ENCODE data around the gene CPEB4. TPM values are rescaled to one million over a fixed set of nuclear protein-coding genes. Genes with fewer than 3 reads are reported as not detected.
A peak's percentile ranks its signal among the peaks of the same experiment; 100 is the strongest.

Gene CPEB4
- total RNA-seq, 1 donor from 2014 or later: 32.4 TPM

DNA sequence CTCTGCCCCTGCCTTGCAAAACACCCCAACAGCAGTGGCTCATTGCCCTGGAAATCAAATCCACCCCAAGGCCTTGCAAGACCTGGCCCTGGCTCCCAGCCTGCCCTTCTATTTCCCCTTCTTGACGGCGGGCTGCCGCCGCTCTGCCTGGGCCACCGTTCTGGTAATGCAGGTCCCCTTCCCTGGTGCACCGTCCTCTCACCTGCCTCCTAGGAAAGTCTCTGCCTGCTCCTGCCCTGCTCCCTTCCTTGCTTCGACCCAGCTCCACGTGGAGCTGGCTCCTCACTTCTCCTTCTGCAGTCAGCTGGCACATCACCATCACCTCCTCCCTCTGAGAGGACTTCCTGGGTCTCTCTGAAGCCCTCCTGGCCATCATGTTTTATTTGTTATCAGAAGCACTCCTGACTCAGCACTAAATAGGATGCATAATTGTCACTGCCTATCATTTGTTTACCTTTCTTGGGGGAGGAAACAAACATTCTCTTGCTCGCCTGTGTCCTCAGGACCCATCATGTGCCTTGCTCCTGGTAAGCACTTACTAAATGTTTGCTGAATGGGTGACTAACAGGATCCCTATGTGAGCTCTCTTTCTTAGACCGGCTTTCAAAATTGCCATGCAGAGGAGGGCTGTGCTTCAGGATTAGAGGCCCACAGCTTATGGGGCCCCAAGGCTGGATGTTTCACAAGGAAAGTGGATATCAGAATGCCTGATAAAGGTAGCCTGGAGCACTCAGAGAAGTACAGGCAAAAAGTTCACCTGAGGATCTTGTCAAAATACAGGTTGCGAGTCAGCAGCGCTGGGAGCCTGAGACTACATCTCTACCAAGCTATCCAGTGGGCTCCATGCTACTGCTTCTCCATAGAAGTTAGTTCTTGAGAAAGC lies 81.3 kb downstream of the CPEB4 start:
- H3K4me3 ChIP-seq (ENCODE audit: low read length in 3 of 3): no peak overlapping the region
- no peaks in the 10 kb centered on the region for H3K9me3 ChIP-seq (ENCODE audit: control insufficient read depth in 3 of 3, low read length in 3 of 3)
- H3K36me3 ChIP-seq (ENCODE audit: control insufficient read depth in 3 of 3, insufficient read depth in 3 of 3, low read length in 3 of 3): no peaks in the 10 kb centered on the region
- no peak overlapping the region for H3K27ac ChIP-seq (ENCODE audit: low read depth, low read length)
- H3K9ac ChIP-seq (ENCODE audit: low read depth in 1 of 3, low read length in 3 of 3): no peak overlapping the region
- H3K4me1 ChIP-seq (ENCODE audit: control insufficient read depth in 3 of 3, insufficient read depth in 3 of 3, low read length in 3 of 3): peaks cover 13 to 24% (median 22%) of the 10 kb centered on the region in 3 donors
- no peaks in the 10 kb centered on the region for H3K27me3 ChIP-seq (ENCODE audit: control insufficient read depth in 3 of 3, insufficient read depth in 3 of 3, low read length in 3 of 3)

DNA sequence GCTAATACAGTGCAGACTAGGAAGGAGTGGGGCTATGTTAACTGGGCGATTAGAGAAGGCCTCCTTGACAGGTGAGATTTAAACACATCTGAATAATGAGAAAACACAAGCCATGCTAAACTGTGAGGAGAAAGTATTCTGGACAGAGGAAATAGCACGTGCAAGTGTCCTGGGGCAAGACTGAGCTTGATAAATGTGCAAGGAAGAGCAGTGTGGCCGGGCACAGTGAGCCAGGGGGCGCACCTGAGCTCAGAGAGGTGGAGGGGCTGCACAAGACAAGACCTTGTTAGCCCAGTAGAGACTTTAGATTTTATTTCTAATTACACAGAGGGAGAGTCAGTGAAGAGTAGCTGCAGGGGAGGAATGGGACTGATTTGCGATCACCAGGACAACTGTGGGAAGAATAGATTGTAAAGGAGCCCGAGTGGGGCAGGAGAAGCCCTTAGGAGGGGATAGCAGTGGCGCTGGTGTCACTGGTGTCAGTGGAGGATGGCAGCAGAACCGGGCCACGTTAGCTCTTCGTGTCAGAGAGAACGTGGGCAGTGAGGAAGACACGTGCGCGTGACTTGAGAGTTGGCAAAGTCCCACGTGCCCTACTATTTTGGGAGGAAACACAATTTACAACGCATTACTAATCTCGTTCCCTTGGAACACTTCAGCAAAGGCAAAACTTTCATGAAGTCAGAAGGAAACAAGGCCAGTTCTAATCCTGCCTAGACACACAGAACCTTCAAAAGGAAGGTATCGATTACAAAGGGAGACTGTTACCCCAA lies 82.9 kb downstream of the CPEB4 start:
- H3K36me3 ChIP-seq (ENCODE audit: control insufficient read depth in 3 of 3, insufficient read depth in 3 of 3, low read length in 3 of 3): no peaks in the 10 kb centered on the region
- H3K27me3 ChIP-seq (ENCODE audit: control insufficient read depth in 3 of 3, insufficient read depth in 3 of 3, low read length in 3 of 3): no peaks in the 10 kb centered on the region
- H3K4me1 ChIP-seq (ENCODE audit: control insufficient read depth in 3 of 3, insufficient read depth in 3 of 3, low read length in 3 of 3): peaks cover 13 to 24% (median 22%) of the 10 kb centered on the region in 3 donors
- no peak overlapping the region for H3K9ac ChIP-seq (ENCODE audit: low read depth in 1 of 3, low read length in 3 of 3)
- no peaks in the 10 kb centered on the region for H3K9me3 ChIP-seq (ENCODE audit: control insufficient read depth in 3 of 3, low read length in 3 of 3)
- no peak overlapping the region for H3K4me3 ChIP-seq (ENCODE audit: low read length in 3 of 3)
- no peak overlapping the region for H3K27ac ChIP-seq (ENCODE audit: low read depth, low read length)

DNA sequence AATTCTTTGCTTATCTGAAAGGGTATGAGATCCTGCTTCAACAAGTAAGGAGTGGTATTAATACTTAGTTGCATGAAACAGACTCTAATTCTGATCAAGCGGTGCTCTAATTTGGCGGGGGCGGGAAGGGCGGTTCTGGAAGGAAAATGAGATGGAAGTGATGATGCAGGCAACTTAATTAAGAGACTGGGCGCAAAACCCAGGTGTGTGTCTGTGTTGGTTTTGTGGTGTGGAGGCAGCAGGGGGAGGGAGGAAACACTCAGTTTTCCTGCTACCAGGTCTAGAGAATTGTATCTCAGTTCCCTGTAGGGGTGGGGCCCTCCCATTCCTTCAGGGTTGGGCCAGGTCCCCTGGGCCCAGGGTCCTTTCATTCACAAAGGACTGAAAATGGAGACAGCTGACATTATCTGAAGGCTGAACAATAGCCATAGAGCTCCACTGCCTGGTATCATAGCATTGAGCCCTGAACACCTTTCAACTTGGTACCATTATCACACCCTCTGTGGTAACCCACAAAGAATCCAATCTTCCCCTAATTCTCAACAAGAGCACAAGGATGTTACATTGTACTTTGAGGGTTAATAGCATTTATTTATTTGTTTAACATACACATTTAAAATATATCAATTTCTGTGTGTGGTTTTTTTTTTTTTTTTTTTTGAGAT lies 83.7 kb downstream of the CPEB4 start:
- peaks cover 13 to 24% (median 22%) of the 10 kb centered on the region in 3 donors for H3K4me1 ChIP-seq (ENCODE audit: control insufficient read depth in 3 of 3, insufficient read depth in 3 of 3, low read length in 3 of 3)
- no peaks in the 10 kb centered on the region for H3K36me3 ChIP-seq (ENCODE audit: control insufficient read depth in 3 of 3, insufficient read depth in 3 of 3, low read length in 3 of 3)
- H3K27me3 ChIP-seq (ENCODE audit: control insufficient read depth in 3 of 3, insufficient read depth in 3 of 3, low read length in 3 of 3): no peaks in the 10 kb centered on the region
- no peaks in the 10 kb centered on the region for H3K9me3 ChIP-seq (ENCODE audit: control insufficient read depth in 3 of 3, low read length in 3 of 3)
- no peak overlapping the region for H3K4me3 ChIP-seq (ENCODE audit: low read length in 3 of 3)
- H3K27ac ChIP-seq (ENCODE audit: low read depth, low read length): no peak overlapping the region
- H3K9ac ChIP-seq (ENCODE audit: low read depth in 1 of 3, low read length in 3 of 3): no peak overlapping the region

- Histone ChIP-seq H3K36me3 (ENCODE audit: control insufficient read depth in 3 of 3, insufficient read depth in 3 of 3, low read length in 3 of 3) (no peaks in the 10 kb centered on the region), H3K27ac (ENCODE audit: low read depth, low read length) (peak overlapping the region; percentile 61), H3K4me3 (ENCODE audit: low read length in 3 of 3) (peak overlapping the region; percentile 77 to 84 (median 84)), H3K27me3 (ENCODE audit: control insufficient read depth in 3 of 3, insufficient read depth in 3 of 3, low read length in 3 of 3) (no peaks in the 10 kb centered on the region), H3K9ac (ENCODE audit: low read depth in 1 of 3, low read length in 3 of 3) (peak overlapping the region; percentile 78 to 89 (median 81)), H3K9me3 (ENCODE audit: control insufficient read depth in 3 of 3, low read length in 3 of 3) (no peaks in the 10 kb centered on the region), H3K4me1 (ENCODE audit: control insufficient read depth in 3 of 3, insufficient read depth in 3 of 3, low read length in 3 of 3) (peaks cover 13 to 22% (median 20%) of the 10 kb centered on the region in 3 donors)
Measured at GRCh38 chr5:173972607-173972924, 84.4 kb downstream of the CPEB4 start.

GRCh38 chr5:173972925-173973615 lies 84.9 kb downstream of the CPEB4 start:
- Histone ChIP-seq H3K27me3 (ENCODE audit: control insufficient read depth in 3 of 3, insufficient read depth in 3 of 3, low read length in 3 of 3) (no peaks in the 10 kb centered on the region), H3K9ac (ENCODE audit: low read depth in 1 of 3, low read length in 3 of 3) (peak overlapping the region; percentile 78 to 89 (median 81)), H3K9me3 (ENCODE audit: control insufficient read depth in 3 of 3, low read length in 3 of 3) (no peaks in the 10 kb centered on the region), H3K4me3 (ENCODE audit: low read length in 3 of 3) (peak overlapping the region; percentile 77 to 84 (median 84)), H3K27ac (ENCODE audit: low read depth, low read length) (peak overlapping the region; percentile 61), H3K4me1 (ENCODE audit: control insufficient read depth in 3 of 3, insufficient read depth in 3 of 3, low read length in 3 of 3) (peaks cover 13 to 22% (median 19%) of the 10 kb centered on the region in 3 donors), H3K36me3 (ENCODE audit: control insufficient read depth in 3 of 3, insufficient read depth in 3 of 3, low read length in 3 of 3) (no peaks in the 10 kb centered on the region)

DNA sequence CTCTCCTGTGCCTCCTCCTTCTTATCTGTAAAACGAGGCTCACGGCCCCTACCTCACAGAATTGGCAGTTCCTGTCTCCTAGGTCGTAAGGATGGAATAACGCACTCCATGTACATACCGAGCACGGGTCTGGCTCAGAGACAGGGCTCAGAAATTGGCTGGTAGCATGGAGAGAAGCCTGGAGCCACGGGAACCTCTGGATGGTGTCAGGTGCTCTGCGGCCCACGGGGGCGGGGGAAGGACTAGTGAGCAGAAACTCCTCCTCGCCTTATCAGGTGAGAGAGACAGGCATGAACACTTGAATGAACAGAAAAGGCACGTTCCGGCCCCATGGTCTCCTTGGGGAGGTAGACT lies 85.4 kb downstream of the CPEB4 start:
- Histone ChIP-seq H3K4me1 (ENCODE audit: control insufficient read depth in 3 of 3, insufficient read depth in 3 of 3, low read length in 3 of 3) (peaks cover 10 to 22% (median 19%) of the 10 kb centered on the region in 3 donors), H3K9ac (ENCODE audit: low read depth in 1 of 3, low read length in 3 of 3) (peak overlapping the region; percentile 78 to 89 (median 81)), H3K27ac (ENCODE audit: low read depth, low read length) (peak overlapping the region; percentile 61), H3K36me3 (ENCODE audit: control insufficient read depth in 3 of 3, insufficient read depth in 3 of 3, low read length in 3 of 3) (no peaks in the 10 kb centered on the region), H3K9me3 (ENCODE audit: control insufficient read depth in 3 of 3, low read length in 3 of 3) (no peaks in the 10 kb centered on the region), H3K4me3 (ENCODE audit: low read length in 3 of 3) (peak overlapping the region; percentile 77 to 84 (median 84)), H3K27me3 (ENCODE audit: control insufficient read depth in 3 of 3, insufficient read depth in 3 of 3, low read length in 3 of 3) (no peaks in the 10 kb centered on the region)

DNA sequence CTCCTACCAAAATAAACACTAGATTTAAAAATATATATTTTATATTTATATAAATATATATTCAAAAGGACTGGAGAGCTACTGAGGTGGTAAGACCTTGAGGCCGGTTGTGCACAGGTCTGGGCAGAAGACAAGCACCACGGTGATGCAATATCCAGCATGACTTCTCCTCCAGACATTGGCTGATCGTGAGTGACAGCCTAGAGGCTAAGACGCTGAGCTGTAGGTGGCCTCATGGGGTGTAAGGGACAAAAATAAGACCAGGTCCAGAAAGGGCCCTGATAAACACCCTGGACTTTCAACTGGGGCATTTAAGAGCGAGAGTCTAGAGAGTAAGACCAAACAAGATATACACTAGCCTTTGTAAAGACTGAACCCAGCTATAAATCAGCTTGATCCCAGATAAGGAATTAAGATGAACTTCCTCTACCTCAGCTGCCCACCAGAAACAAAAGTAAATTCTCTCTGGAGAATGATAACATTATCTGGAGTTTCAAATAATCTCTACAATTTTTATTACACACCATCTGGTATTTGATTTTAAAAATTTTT lies 86.6 kb downstream of the CPEB4 start:
- Histone ChIP-seq H3K27ac (ENCODE audit: low read depth, low read length) (no peak overlapping the region), H3K4me3 (ENCODE audit: low read length in 3 of 3) (no peak overlapping the region), H3K9ac (ENCODE audit: low read depth in 1 of 3, low read length in 3 of 3) (no peak overlapping the region), H3K9me3 (ENCODE audit: control insufficient read depth in 3 of 3, low read length in 3 of 3) (no peaks in the 10 kb centered on the region), H3K36me3 (ENCODE audit: control insufficient read depth in 3 of 3, insufficient read depth in 3 of 3, low read length in 3 of 3) (no peaks in the 10 kb centered on the region), H3K4me1 (ENCODE audit: control insufficient read depth in 3 of 3, insufficient read depth in 3 of 3, low read length in 3 of 3) (peaks cover 10 to 13% (median 12%) of the 10 kb centered on the region in 3 donors), H3K27me3 (ENCODE audit: control insufficient read depth in 3 of 3, insufficient read depth in 3 of 3, low read length in 3 of 3) (no peaks in the 10 kb centered on the region)

DNA sequence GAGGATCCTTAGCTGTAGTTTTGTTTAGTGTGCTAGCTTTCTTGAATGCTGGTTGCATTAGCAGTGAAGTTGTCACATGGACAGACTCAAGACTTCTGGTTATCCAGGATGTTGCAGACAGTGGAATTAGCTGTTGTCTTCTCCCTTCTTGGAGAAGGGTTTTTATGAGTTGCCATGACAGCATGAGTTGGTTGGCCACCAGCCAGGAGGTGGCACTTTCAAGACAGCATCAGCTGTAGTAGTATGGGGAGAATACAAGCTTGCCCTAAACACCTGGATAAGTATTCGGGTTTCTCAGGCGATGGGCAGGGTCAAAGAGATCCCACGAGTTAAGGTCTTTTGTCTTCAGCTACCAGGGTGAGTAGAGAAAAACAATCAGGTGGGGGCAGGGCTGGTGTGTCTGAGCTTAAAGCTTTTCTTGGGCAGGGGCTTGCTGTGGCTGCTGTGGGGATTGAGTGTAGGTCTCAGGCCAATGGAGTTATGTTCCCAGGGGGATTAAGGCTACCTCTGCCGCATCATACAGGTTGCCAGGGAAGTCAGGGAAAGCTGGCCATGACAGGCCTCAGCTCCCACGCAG lies 93.1 kb downstream of the CPEB4 start:
- Histone ChIP-seq H3K27ac (ENCODE audit: low read depth, low read length) (no peak overlapping the region), H3K27me3 (ENCODE audit: control insufficient read depth in 3 of 3, insufficient read depth in 3 of 3, low read length in 3 of 3) (peaks cover 0 to 4% (median 0%) of the 10 kb centered on the region in 3 donors), H3K4me1 (ENCODE audit: control insufficient read depth in 3 of 3, insufficient read depth in 3 of 3, low read length in 3 of 3) (no peaks in the 10 kb centered on the region), H3K9ac (ENCODE audit: low read depth in 1 of 3, low read length in 3 of 3) (no peak overlapping the region), H3K36me3 (ENCODE audit: control insufficient read depth in 3 of 3, insufficient read depth in 3 of 3, low read length in 3 of 3) (no peaks in the 10 kb centered on the region), H3K9me3 (ENCODE audit: control insufficient read depth in 3 of 3, low read length in 3 of 3) (no peaks in the 10 kb centered on the region), H3K4me3 (ENCODE audit: low read length in 3 of 3) (no peak overlapping the region)

GRCh38 chr5:173984218-173984617 lies 96.1 kb downstream of the CPEB4 start:
- no peak overlapping the region for H3K27ac ChIP-seq (ENCODE audit: low read depth, low read length)
- H3K36me3 ChIP-seq (ENCODE audit: control insufficient read depth in 3 of 3, insufficient read depth in 3 of 3, low read length in 3 of 3): no peaks in the 10 kb centered on the region
- peaks cover 0 to 4% (median 0%) of the 10 kb centered on the region in 3 donors for H3K27me3 ChIP-seq (ENCODE audit: control insufficient read depth in 3 of 3, insufficient read depth in 3 of 3, low read length in 3 of 3)
- no peak overlapping the region for H3K4me3 ChIP-seq (ENCODE audit: low read length in 3 of 3)
- H3K9me3 ChIP-seq (ENCODE audit: control insufficient read depth in 3 of 3, low read length in 3 of 3): no peaks in the 10 kb centered on the region
- H3K9ac ChIP-seq (ENCODE audit: low read depth in 1 of 3, low read length in 3 of 3): no peak overlapping the region
- H3K4me1 ChIP-seq (ENCODE audit: control insufficient read depth in 3 of 3, insufficient read depth in 3 of 3, low read length in 3 of 3): no peaks in the 10 kb centered on the region
